ENCODE results near the gene NHSL1. TPM values are rescaled to one million over a fixed set of nuclear protein-coding genes. Genes with fewer than 3 reads are reported as not detected.

NHSL1 gene
- total RNA-seq, 1 donor from 2014 or later = 69.6 TPM

DNA sequence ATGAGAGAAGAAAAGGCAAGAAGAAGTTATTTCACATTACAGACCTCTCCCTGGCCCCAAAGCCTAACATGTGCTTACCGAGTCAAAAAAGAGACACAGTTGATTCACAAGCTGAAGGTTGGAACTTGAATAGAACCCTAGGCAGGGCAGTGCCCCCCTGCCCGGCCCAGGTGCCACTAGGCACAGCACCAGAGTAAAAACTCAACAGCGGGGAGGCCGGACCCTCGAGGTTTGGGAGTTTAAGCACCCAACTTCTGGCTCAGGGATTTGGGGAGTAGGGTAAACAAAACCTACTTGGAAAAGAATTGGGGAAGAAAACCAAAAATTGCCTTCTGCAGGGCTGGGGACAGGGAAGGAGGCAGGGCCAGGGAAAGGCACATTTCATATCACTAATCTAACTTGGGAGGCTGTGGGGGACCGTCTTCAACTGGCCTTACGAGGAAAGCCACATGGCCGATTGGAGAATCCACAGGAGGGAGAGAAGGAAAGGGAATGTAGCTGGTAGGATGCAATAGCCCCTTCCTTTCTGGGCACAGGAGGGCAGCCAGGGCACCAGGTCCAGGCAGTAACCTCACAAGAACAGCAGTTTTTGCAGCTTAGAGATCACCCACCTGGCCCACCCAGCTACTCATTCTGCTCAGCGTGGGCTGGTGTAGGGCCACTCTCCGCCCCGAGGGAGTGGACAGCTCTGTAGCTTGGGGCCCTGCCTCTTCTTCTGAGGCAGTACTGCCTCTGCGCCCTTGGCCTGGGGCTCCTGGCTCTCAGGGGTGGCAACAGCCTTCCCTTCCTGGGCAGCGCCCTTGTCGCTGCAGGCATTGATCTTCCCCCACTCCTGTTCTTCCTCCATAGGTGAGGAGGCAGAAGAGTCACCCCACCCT lies 97.1 kb downstream of the NHSL1 start:
- no peak for DNase-seq

DNA sequence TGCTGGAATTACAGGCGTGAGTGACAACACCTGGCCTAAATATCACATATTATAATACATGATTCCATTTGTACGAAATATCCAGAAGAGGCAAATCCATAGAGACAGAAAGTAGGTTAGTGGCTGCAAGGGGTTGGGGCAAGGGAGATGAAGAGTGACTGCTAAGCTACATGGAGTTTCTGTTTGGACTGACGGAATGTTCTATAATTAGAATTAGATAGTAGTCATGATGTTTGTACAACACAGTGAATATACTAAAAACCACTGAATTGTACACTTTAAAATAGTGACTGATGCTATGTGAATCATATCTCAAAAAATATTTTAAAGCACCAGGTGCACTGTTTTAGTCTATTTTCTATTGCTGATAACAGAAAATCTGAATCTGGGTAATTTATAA lies 99.0 kb downstream of the NHSL1 start:
- DNase-seq = no peak

DNA sequence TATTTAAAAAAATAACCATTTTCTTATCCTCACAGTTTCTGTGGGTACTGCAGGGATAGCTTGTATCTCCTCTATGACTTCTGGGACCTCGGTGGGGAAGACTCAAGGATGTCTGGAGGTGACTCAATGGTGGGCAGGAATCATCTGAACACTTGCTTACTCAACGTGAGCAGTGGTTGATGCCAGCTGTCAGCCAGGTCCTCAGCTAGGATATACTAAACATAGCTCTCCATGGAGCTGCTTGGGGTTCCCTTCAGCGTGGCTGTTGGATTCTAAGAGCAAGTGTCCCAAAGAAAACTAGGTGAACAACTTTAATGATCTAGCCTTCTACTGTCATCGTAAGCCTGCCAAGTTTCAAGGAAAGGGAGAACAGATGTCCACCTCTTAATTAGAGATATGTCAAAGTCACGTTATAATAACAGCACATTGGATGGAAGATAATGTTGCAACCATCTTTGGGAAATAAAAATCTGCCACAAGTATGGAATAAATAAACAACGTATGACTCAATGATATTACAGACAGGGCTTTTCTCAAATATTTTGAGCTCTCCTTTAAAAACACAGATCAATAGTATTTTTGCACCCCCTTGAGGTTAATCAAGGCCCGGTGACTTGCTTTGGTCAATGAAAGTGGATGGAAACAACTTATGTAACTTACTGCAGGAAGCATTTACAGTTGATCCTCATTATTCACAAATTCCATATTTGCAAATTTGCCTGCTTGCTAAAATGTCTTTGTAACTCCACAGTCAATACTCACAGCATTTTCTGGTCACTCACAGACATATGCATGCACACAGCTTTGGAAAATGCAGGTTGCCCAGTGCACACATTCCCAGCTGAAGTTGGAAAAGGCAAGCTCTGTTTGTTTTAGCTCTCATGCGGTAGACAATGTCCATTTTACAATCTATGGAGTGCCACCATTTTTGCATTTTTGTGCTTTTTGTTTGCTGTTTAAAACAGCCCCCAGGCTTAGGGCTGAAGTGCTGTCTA lies 101.9 kb downstream of the NHSL1 start:
- DNase-seq = no peak

DNA sequence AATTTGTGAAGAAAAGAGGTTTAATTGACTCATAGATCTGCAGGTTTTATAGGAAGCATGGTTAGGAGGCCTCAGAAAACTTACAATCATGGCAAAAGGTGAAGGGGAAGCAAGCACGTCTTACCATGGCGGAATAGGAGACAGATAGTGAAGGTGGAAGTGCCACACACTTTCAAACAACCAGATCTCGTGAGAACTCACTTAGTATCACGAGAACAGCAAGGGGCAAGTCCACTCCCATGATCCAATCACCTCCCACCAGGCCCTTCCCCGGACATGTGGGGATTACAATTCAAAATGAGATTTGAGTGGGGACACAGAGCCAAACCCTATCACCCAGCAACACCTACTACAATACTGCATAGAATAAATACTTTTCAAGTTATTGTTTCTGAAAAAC lies 102.6 kb downstream of the NHSL1 start:
- DNase-seq = no peak

DNA sequence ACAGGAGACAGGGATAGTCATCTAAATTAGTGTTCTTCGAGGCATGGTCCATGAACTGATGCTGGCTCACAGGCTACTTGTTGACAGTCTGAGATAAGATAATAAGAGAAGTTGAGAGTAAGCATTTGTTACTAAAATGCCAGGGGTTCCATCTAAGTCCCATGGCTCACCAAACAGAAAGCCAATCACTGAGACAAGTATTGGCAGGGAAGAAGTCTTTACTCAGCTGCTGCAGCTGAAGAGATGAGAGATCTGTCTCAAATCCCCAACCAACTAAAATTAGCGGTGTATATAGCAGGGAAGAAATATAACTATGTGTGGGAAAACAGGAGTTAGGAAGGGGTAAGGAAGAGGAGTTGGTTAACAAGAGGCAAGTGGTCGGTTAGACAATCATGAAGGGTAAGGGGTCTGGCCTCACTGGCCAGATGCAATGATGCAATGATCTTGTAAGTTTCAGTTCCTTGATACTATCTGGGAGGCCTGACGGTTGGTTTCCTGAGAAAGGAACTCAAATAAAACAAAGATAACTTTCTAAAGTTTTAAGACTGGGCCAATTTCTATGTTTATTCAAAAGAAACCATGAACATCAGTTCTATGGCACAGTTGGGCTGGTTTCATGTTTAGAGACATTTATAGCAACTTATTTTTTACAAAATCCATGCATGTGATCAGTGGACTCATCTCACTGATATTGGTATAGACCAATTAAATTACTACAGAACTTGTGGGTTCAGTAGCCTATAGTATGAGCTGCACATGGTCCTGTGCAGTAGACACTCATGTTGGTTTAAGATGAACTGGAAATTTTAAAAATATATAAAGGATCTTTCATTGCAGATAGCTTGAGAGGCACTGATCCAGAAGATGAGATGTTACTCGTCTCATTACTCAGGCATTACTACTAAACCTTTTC lies 105.2 kb downstream of the NHSL1 start:
- no peak for DNase-seq

DNA sequence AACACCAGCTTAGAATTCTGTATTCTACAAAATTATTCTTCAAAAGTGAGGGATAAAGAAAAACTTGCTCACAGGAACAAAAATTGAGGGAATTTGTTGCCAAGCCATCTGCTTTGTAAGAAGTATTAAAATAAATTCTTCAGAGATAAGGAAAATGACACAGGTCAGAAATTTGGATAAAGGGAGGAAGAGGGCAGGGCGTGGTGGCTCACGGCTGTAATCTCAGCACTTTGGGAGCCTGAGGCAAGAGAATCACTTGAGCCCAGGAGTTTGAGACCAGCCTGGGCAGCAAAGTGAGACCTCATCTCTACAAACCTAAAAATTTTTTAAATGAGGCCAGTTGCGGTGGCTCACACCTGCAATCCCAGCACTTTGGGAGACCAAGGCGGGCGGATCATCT lies 109.7 kb downstream of the NHSL1 start:
- DNase-seq = no peak

DNA sequence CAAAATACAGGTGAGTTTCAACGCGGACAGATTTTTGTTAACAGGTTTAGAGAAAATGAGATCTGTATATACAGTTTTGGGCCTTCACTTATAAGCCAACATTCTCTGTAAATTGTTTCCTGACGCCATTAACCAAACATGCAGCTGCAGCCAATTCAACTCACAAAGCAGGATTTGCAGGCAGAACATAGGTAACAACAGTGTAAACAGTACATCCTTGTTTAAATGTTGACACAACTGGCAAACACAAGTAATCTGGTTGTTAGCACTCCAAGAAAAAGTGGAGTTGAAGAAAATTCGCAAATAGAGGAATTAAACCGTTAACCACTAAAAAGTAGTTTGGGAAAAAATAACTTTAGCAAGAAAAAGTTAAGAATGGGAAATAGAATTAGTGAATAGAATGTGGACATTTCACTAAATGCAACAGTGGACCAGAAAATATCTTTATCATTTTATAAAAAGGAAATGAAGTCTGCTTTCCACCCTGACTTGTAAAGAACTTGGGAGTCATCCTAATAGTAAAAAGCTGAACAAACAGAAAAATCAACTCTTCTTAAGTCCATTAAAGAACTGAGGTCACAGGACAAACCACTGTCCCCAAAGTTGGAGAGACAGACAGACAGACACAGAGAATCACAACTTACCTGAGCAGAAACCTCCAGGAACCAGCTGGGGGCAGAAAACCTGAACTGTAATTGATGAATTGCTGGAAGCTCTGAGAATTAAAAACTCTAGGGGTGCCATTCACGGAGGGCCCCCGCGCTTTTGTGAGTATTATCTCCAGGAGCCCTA lies 111.5 kb downstream of the NHSL1 start:
- no peak for DNase-seq

DNA sequence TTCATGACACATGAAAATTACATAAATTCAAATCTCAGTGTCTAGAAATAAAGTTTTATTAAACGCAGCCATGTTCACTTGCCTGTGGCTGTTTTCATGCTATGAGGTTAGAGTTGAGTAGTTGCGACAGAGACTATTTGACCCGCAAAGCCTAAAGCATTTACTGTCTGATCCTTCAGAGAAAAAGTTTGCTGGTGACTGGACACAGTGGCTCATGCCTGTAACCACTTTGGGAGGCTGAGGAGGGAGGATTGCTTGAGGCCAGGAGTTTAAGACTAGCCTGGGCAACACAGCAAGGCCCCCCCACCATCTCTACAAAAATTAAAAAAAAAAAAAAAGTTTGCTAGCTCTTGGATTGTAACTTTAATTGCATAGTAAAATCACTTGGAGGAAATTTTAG lies 112.4 kb downstream of the NHSL1 start:
- DNase-seq = no peak

DNA sequence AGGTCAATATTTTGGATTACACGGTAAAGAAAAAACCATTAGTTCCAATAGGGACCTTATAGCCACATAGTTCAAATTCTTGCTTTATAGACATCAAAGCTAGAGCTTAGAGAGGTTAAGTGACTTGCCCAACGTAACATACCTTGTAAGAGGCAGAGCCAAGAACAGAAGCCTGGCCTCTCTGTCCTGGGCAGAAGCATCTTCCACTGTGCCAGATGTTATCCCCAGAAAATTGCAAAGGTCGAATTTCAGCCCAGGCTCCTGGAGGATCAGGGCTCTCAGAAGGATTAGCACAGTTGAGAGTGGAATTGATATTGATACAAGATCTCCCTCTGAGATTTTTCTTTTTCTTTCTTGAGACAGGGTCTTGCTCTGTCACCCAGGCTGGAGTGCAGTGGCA lies 115.5 kb downstream of the NHSL1 start:
- no peak for DNase-seq

DNA sequence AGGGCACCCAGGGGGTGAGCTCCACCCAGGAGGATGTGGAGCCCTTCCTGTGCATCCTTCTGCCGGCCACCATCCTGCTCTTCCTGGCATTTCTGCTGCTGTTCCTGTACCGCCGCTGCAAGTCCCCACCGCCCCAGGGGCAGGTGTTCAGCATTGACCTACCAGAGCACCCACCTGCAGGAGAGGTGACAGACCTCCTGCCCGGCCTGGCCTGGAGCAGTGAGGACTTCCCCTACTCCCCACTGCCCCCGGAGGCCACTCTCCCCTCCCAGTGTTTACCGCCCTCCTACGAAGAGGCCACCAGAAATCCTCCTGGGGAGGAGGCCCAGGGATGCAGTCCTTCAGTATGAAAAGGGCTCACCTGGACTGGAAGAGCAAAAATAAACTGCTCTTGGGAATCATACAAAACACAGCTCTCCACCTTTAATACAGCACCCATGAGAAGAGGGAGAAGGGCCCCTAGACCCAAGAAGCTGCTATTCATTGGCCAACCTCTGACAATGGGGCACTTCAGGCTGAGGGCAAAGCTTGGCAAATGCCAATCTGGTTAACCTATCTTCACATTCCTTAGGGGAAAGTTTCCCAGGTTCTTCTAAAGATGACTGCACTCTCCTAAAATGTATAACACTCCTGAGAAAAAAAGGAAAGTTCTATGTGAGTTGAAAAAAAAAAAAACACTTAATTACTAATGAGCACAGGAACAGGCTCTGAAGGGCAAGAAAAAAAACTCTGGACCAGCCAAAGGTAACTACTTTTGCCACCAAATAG lies 116.6 kb downstream of the NHSL1 start:
- no peak for DNase-seq

DNA sequence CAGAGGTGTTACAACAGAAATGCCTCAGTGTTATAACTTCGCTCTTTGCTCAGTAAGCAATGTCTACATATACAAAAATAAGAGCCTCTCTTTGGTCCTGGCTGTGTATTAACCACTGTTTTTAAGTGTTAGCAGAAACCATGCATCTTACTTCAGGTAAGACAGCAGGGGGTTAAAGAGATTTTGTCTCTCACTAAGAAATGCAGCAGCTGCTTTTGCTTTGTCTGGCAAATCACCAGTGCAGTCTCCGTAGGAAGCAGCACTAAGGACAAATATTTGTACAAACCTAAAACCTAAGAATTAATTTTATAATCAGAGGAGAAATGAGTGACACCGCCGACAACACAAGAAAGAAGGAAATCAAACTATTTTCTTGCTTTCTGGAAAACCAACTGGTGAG lies 120.8 kb downstream of the NHSL1 start:
- no peak for DNase-seq

DNA sequence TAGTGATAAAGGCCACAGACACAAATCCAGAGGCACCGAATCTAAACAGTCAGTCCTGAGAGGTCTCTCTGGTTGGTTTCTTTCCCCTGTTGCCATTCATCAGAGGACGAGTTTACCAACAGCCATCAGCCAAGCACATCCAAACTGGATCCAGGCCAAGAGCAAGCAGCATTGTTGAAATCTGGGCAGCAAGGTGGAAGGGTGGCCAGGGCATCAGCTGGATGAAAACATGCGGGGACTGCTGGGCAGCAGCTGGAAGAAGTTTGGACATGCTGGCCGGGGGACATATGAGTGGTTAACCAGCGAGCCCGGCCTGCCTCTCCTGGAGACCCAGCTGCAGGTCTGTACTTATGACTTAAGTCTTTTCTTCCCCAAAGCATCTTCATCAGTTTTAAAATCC lies 121.5 kb downstream of the NHSL1 start, which contains the start of gene SMIM28:
Gene SMIM28, plus strand, starts transcription at position 62 of the 400 bp plus-strand sequence. Its CDS starts 168 bp downstream, at position 230.
- DNase-seq = no peak

DNA sequence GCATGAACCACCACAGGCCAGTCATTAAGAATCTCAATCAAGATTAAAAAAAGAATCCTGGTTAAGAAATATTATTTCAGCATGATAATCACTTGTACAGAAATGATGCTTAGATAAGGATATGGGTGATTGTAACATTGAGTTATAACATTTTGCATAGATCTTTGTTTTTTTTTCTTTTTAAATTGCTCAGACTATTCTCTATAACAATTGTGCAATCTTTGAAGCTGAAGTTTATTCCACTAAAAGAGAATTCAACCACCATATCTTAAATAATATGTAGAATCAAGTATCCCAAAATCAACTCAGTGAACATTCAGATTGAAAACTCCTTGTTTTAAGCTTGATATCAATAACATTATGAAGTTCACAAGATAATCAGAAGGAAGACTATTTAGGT lies 122.3 kb downstream of the NHSL1 start:
- DNase-seq = no peak

DNA sequence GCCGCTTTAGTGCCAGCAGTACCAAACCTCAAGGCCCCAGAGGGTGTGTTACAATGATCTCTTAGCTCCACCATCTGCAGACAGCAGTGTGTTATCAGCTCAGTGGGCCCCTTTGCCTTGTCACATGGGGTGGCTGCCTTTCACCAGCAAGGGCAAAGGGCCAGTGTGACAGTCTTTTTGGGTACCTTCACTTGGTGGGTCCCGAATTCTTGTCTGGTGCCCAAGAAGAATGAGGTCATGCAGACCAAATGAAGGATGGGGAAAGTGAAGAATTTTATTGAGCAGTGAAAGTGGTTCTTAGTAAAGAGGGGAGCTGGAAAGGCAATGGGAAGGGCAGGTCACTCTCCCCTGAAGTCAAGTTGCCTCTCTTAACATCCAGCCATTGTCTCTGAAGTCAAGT lies 124.5 kb downstream of the NHSL1 start:
- no peak for DNase-seq

DNA sequence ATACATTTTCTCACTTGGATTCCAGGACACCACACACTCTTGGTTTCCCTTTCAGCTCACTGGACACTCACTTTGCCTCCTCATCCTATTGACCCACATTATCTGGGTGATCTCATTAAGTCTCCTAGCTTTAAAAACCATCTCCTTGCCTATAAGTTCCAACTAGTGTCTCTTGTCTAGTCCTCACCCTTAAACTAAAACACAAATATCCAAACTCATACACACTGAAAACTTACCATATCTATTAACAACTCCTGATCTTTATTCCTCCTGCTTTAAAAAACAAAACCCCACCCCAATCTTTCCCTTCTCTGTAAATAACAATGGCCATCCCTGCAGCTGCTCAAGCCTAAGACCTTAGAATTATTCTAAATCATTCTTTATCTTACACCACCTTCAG lies 125.1 kb downstream of the NHSL1 start:
- no peak for DNase-seq

DNA sequence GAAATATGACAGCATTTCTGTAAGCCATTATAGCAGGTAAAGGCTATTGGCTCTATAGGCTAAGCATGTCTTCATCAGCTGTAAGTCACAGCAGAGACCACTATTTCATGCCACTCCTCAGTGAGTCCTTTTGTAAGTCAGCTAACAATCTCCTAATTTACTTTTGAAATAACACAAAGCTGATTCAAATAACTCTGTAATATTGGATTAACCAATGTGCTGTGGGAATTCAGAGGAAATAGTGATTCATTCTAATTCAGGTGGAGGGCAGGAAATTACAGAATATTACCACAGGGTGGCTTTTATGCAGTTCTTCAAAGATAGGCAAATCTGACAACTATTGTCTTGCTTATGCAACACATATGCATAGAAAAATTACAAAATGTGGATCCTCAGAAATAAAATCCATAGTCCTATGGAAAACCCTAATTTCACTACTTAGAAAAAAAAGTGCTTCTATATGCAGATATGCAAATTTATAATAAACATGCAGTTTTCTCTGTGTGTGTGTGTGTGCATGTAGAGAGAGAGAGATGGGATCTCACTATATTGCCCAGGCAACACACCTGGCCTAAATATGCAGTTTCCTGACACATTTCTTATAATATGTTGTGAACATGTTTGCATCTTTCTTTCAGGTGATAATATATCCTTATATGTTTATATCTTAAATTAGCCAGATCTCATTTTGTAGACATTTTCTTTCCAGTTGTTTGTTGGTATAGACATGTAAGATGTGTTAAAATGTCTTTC lies 126.4 kb downstream of the NHSL1 start:
- no peak for DNase-seq
